NOMO-1 treated with dmso at 0.1 percent for 144 hours (cell line): ENCODE data around the gene MERTK.
"Not testable (repeated sequence)": the region's sequence is repeated elsewhere in the genome, so short reads cannot be mapped to it uniquely, and the experiment has no call there.

ENCODE experiments used
- DNase-seq: peaks from one replicate; lab custom pipeline; 2025; ENCODE audit not compliant: unreplicated experiment; lab: John Stamatoyannopoulos, UW

MERTK gene

DNA sequence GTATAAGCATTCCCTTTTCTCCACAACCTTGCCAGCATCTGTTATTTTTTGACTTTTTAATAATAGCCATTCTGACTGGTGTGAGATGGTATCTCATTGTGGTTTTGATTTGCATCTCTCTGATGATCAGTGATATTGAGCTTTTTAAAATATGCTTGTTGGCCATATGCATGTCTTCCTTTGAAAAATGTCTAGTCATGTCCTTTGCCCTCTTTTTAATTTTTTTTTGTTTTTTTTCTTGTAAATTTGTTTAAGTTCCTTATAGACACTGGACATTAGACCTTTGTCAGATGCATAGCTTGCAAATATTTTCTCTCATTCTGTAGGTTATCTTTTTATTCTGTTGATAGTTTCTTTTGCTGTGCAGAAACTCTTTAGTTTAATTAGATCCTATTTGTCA lies 171.4 kb downstream of the MERTK start:
- not testable (repeated sequence) for DNase-seq

- DNase-seq = no peak
These were observed 175.5 kb downstream of the MERTK start for GRCh38 chr2:112073875-112074274.

DNA sequence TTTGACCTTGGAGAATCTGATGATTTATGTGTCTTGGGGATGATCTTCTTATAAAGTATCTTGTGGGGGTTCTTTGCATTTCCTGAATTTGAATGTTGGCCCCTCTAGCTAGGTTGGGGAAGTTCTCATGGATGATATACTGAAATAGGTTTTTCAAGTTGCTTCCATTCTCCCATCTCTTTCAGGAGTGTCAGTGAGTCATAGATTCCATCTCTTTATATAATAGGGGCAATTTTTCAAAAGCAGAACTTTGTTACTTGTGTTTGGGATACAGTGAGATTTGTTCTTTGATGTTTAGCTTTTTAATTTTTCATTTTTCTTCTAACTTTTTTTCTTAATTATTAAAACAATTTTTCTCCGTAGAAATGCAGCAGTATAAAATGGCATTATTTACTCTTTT lies 176.1 kb downstream of the MERTK start:
- no peak for DNase-seq

DNA sequence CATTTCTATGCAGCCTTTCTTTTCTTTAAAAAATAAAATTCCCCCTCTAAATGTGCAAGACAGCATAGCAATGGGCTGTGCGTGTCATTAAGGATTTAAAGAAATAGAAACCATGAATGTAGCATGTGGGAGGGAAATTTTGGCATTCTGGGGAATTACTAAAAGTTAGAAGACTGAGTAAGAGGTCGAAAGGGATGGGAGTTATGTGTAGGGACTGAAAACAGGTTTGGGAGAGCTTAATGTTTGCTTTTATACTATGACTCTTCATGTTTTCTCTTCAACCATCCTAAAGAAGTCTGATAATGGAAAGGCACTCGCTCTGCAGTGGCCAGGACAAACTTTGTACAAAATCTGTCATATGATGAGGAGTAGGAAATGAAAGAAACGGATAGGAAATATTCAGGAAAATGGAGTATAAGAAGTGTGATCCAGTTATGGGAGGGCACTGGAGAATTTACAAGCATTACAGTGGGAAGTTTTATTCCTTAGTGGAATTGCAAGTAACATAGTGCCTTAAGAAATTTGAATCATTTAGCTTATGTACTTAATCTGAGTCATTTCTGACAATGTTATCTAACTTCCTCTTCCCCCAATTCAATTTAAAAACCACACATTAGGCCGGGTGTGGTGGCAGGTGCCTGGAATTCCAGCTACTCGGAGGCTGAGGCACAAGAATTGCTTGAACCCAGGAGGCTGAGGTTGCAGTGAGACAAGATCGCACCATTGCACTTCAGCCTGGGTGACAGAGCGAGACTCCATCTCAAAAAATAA lies 177.3 kb downstream of the MERTK start:
- DNase-seq = no peak

DNA sequence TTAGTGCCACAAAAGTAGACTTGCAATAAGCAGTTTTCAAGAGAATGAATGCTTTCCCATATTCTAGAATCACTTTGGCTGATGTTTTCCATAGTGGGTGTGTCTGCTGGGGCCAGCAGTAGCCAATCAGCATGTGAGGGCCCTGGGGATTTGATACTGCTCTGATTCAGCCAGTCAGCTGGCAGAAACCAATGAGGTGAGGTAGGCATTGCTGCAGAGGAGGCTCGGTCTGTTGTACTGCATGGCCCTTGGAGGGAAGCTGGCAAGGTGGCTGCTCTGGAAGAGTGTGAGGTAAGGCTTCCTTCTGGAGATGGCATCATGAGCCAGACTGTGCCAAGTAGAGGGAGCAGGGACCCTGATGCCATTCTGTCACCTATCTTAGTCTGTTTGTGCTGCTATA lies 179.4 kb downstream of the MERTK start:
- DNase-seq = no peak
